H9 (cell line): ENCODE results near the gene CDH23. TPM values are rescaled to one million over a fixed set of nuclear protein-coding genes. Genes with fewer than 3 reads are reported as not detected.

Experiments used
- DNase-seq: peaks from one replicate; pipeline ENCODE4 v3.0.0-alpha.2; 2017
- H2AFZ ChIP-seq: one replicate; pipeline ENCODE4 v1.6.1; 2013; ENCODE audit warnings: mild to moderate bottlenecking, low read length, control low read depth, moderate library complexity
- H2AK5ac ChIP-seq: 2 replicates; pipeline ENCODE4 v1.6.1; 2013; ENCODE audit warnings: low read length, control low read depth, mixed read lengths; ENCODE audit not compliant: insufficient read length
- H2BK120ac ChIP-seq: one replicate; pipeline ENCODE4 v1.6.1; 2013; ENCODE audit warnings: low read depth, mild to moderate bottlenecking, low read length, control low read depth, inconsistent platforms; ENCODE audit not compliant: poor library complexity, severe bottlenecking
- H2BK12ac ChIP-seq: 2 replicates; pipeline ENCODE4 v1.6.1; 2013; ENCODE audit warnings: low read length, control low read depth, mixed read lengths, low read depth; ENCODE audit not compliant: insufficient read length
- H2BK15ac ChIP-seq: 2 replicates; pipeline ENCODE4 v1.6.1; 2013; ENCODE audit warnings: low read depth, low read length, control low read depth
- H2BK20ac ChIP-seq: one replicate; pipeline ENCODE4 v1.6.1; 2013; ENCODE audit warnings: low read depth, mild to moderate bottlenecking, low read length, control low read depth, inconsistent platforms; ENCODE audit not compliant: poor library complexity, severe bottlenecking
- H2BK5ac ChIP-seq: 2 replicates; pipeline ENCODE4 v1.6.1; 2013; ENCODE audit warnings: low read length, control low read depth, mixed read lengths; ENCODE audit not compliant: insufficient read length
- H3K14ac ChIP-seq: 2 replicates; pipeline ENCODE4 v1.6.1; 2013; ENCODE audit warnings: low read length, control low read depth; ENCODE audit not compliant: insufficient read depth
- H3K18ac ChIP-seq: 2 replicates; pipeline ENCODE4 v1.6.1; 2013; ENCODE audit warnings: low read depth, mild to moderate bottlenecking, mixed read lengths, low read length, control low read depth; ENCODE audit not compliant: insufficient read length
- H3K23ac ChIP-seq: 2 replicates; pipeline ENCODE4 v1.6.1; 2013; ENCODE audit warnings: low read length, control low read depth, mixed read lengths, low read depth; ENCODE audit not compliant: insufficient read length
- H3K23me2 ChIP-seq: 2 replicates; pipeline ENCODE4 v1.6.1; 2013; ENCODE audit warnings: low read depth, mild to moderate bottlenecking, mixed read lengths, low read length, control low read depth; ENCODE audit not compliant: insufficient read length, poor library complexity, severe bottlenecking
- H3K27ac ChIP-seq: 2 replicates; pipeline ENCODE4 v1.5.1; 2013; ENCODE audit warnings: low read length, control low read depth, mixed read lengths, low read depth; ENCODE audit not compliant: insufficient read length
- H3K27me3 ChIP-seq: 2 replicates; pipeline ENCODE4 v1.6.1; 2013; ENCODE audit warnings: low read length, control low read depth, inconsistent platforms; ENCODE audit not compliant: insufficient read depth
- H3K4ac ChIP-seq: 2 replicates; pipeline ENCODE4 v1.6.1; 2013; ENCODE audit warnings: low read depth, mild to moderate bottlenecking, control low read depth, inconsistent platforms, low read length, moderate library complexity
- H3K4me1 ChIP-seq: 2 replicates; pipeline ENCODE4 v1.6.1; 2013; ENCODE audit warnings: low read length, control low read depth, inconsistent platforms; ENCODE audit not compliant: insufficient read depth
- H3K4me2 ChIP-seq: 2 replicates; pipeline ENCODE4 v1.6.1; 2013; ENCODE audit warnings: low read length, control low read depth, mixed read lengths; ENCODE audit not compliant: insufficient read length, insufficient read depth
- H3K56ac ChIP-seq: 2 replicates; pipeline ENCODE4 v1.6.1; 2013; ENCODE audit warnings: low read depth, mild to moderate bottlenecking, mixed read lengths, low read length, control low read depth; ENCODE audit not compliant: insufficient read length
- H3K79me1 ChIP-seq: 2 replicates; pipeline ENCODE4 v1.6.1; 2013; ENCODE audit warnings: low read depth, mild to moderate bottlenecking, moderate library complexity, low read length, control low read depth, inconsistent platforms; ENCODE audit not compliant: insufficient read depth, poor library complexity, severe bottlenecking
- H3K79me2 ChIP-seq: 2 replicates; pipeline ENCODE4 v1.6.1; 2013; ENCODE audit warnings: low read length, control low read depth, inconsistent platforms; ENCODE audit not compliant: insufficient read depth
- H3K9ac ChIP-seq: 2 replicates; pipeline ENCODE4 v1.6.1; 2013; ENCODE audit warnings: low read length, control low read depth, mixed read lengths; ENCODE audit not compliant: insufficient read length; ENCODE audit errors: extremely low read depth
- H3K9me3 ChIP-seq: one replicate; pipeline ENCODE4 v1.6.1; 2013; ENCODE audit warnings: low read depth, low read length, inconsistent platforms; ENCODE audit not compliant: control insufficient read depth
- H3T11ph ChIP-seq: one replicate; pipeline ENCODE4 v1.6.1; 2013; ENCODE audit warnings: mild to moderate bottlenecking, low read length, control low read depth, inconsistent platforms
- H4K20me1 ChIP-seq: one replicate; pipeline ENCODE4 v1.6.1; 2013; ENCODE audit not compliant: control insufficient read depth, insufficient read length, insufficient read depth
- H4K5ac ChIP-seq: 2 replicates; pipeline ENCODE4 v1.6.1; 2013; ENCODE audit warnings: low read depth, mild to moderate bottlenecking, mixed read lengths, low read length, control low read depth; ENCODE audit not compliant: insufficient read length
- H4K8ac ChIP-seq: replicated peaks from 2 replicates; pipeline ENCODE4 v1.6.1; 2013; ENCODE audit warnings: low read length, control low read depth, mixed read lengths, low read depth; ENCODE audit not compliant: insufficient read length
- H4K91ac ChIP-seq: 2 replicates; pipeline ENCODE4 v1.6.1; 2013; ENCODE audit warnings: low read depth, mild to moderate bottlenecking, moderate library complexity, mixed read lengths, low read length, control low read depth; ENCODE audit not compliant: insufficient read length
- H3K27ac Mint-ChIP-seq, 3 experiments: 2 replicates in 2 of 3; 3 replicates in 1 of 3; pipeline ENCODE4 v1.8.0; 2020 to 2021; ENCODE audit warnings: mixed read lengths in 3 of 3, mild to moderate bottlenecking in 1 of 3, moderate library complexity in 1 of 3
- H3K27me3 Mint-ChIP-seq: 2 replicates; pipeline ENCODE4 v1.8.0; 2021; ENCODE audit warnings: low read depth, mild to moderate bottlenecking, moderate library complexity, mixed read lengths
- H3K36me3 Mint-ChIP-seq, 3 experiments: 2 replicates in 2 of 3; 3 replicates in 1 of 3; pipeline ENCODE4 v1.8.0; 2020 to 2021; ENCODE audit warnings: low read depth in 3 of 3, mixed read lengths in 3 of 3; ENCODE audit not compliant: insufficient read depth in 1 of 3
- H3K4me1 Mint-ChIP-seq, 2 experiments: 2 replicates each; pipeline ENCODE4 v1.8.0; 2020; ENCODE audit warnings: mixed read lengths in 2 of 2
- H3K4me3 Mint-ChIP-seq, 2 experiments: 2 replicates in 1 of 2; 3 replicates in 1 of 2; pipeline ENCODE4 v1.8.0; 2020 to 2021; ENCODE audit warnings: mild to moderate bottlenecking in 2 of 2, mixed read lengths in 2 of 2, moderate library complexity in 1 of 2
- H3K9me3 Mint-ChIP-seq, 2 experiments: 2 replicates in 1 of 2; 3 replicates in 1 of 2; pipeline ENCODE4 v1.8.0; 2020; ENCODE audit warnings: mild to moderate bottlenecking in 2 of 2, mixed read lengths in 2 of 2, moderate library complexity in 1 of 2
- CTCF ChIP-seq: fragments of 200-600 bp; sonication (generic); conservative IDR thresholded peaks from 3 replicates; pipeline ENCODE4 v1.8.0; 2021; ENCODE audit warnings: antibody characterized with exemption, mild to moderate bottlenecking
- WGBS: extraction: QIAGEN DNeasy Blood & Tissue Kit; methylation state at CpG from one replicate; pipeline ENCODE4 v1.1.7; 2013; ENCODE audit warnings: missing lambda C conversion rate, low lambda C conversion rate, mixed read lengths; ENCODE audit not compliant: insufficient read length; ENCODE audit errors: extremely low coverage; 5-methylcytosine and 5-hydroxymethylcytosine counted together
- total RNA-seq: library from RNA; stranded (reverse); gene quantifications from 2 replicates; pipeline ENCODE4 v1.2.1, GENCODE V29; 2021

The CDH23 gene
- total RNA-seq, 1 experiment from 2014 or later = 2.1 TPM

- no peak overlapping the region for H3K4me2 ChIP-seq
- no peak overlapping the region for H4K91ac ChIP-seq
- no peak overlapping the region for H3K18ac ChIP-seq
- no peak overlapping the region for H3K9ac ChIP-seq
- Mint-ChIP-seq H3K9me3 (no peaks in the 10 kb centered on the region), H3K4me3 (no peak overlapping the region), H3K4me1 (peaks cover 8 to 15% of the 10 kb centered on the region in 2 experiments), H3K27ac (no peak overlapping the region), H3K27me3 (peaks cover 7% of the 10 kb centered on the region), H3K36me3 (no peaks in the 10 kb centered on the region)
- no peak overlapping the region for H3K56ac ChIP-seq
- no CpG with 5 or more reads among the region's 11 CpGs for WGBS
- no peak overlapping the region for H2BK120ac ChIP-seq
- no peak overlapping the region for H2BK5ac ChIP-seq
- H3K4me1 ChIP-seq = no peaks in the 10 kb centered on the region
- no peak overlapping the region for H2BK20ac ChIP-seq
- H3K27me3 ChIP-seq = no peaks in the 10 kb centered on the region
- no peaks in the 10 kb centered on the region for H3K79me1 ChIP-seq
- no peak overlapping the region; the same call in 1 of the 2 replicates for H3K14ac ChIP-seq
- H3T11ph ChIP-seq = no peak overlapping the region
- H2AFZ ChIP-seq = no peak overlapping the region
- no peak overlapping the region for H4K8ac ChIP-seq
- H3K4ac ChIP-seq = no peak overlapping the region
- H3K9me3 ChIP-seq = no peaks in the 10 kb centered on the region
- TF ChIP-seq CTCF = no peak
- H3K23me2 ChIP-seq = no peaks in the 10 kb centered on the region
- H4K5ac ChIP-seq = no peak overlapping the region
- H3K23ac ChIP-seq = no peak overlapping the region
- H2BK12ac ChIP-seq = no peak overlapping the region
- no peak overlapping the region for H2BK15ac ChIP-seq
- H3K79me2 ChIP-seq = no peaks in the 10 kb centered on the region
- H2AK5ac ChIP-seq = no peak overlapping the region
- no peak overlapping the region for H3K27ac ChIP-seq
- no peaks in the 10 kb centered on the region for H4K20me1 ChIP-seq
- DNase-seq = no peak
Observed at GRCh38 chr10:71703577-71703976, 306.9 kb downstream of the CDH23 start.
